VCaP (cell line): ENCODE data around the gene KDM4B.
"Not testable (repeated sequence)": the region's sequence is repeated elsewhere in the genome, so short reads cannot be mapped to it uniquely, and the experiment has no call there.

Source experiments
- H3K27ac ChIP-seq: fragments of 450-650 bp; 2 replicates; pipeline ENCODE4 v1.5.1; 2017
- TF ChIP-seq, protein P1 (sequence below): fragments of 450-650 bp; conservative IDR thresholded peaks from 2 replicates; pipeline ENCODE4 v1.5.1; 2017; ENCODE audit warnings: mild to moderate bottlenecking, moderate library complexity

KDM4B gene

DNA sequence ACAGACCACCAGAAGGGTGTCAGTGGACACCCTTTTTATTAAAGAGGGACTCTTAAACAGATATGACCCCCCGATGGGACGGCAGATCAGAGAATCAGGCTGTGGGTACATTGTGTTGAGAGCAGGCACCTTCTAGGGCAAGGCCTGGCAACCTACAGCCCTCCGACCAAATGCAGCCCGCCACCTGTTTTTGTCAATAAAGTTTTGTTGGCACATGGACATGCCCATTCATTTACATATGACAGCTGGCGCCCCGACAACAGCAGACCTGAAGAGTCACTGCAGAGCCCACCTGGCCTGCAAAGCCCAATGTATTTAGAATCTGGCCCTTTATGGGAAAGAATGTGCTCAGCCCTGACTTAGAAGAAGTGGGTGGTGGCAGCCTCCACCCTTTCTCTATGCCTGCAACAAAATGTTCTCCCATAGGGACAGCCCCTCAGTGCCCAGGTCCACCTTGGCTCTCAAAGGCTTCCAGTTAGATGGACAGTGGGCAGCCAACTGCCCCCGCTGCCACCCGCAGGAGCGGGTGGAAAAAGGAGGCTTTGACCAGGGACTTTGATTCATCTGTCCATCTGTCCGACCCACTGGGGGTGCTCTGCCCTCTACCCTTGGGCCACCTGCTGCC is 186.8 kb downstream of the KDM4B start:
- TF ChIP-seq, protein P1, sequence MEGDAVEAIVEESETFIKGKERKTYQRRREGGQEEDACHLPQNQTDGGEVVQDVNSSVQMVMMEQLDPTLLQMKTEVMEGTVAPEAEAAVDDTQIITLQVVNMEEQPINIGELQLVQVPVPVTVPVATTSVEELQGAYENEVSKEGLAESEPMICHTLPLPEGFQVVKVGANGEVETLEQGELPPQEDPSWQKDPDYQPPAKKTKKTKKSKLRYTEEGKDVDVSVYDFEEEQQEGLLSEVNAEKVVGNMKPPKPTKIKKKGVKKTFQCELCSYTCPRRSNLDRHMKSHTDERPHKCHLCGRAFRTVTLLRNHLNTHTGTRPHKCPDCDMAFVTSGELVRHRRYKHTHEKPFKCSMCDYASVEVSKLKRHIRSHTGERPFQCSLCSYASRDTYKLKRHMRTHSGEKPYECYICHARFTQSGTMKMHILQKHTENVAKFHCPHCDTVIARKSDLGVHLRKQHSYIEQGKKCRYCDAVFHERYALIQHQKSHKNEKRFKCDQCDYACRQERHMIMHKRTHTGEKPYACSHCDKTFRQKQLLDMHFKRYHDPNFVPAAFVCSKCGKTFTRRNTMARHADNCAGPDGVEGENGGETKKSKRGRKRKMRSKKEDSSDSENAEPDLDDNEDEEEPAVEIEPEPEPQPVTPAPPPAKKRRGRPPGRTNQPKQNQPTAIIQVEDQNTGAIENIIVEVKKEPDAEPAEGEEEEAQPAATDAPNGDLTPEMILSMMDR, result no peak
- H3K27ac ChIP-seq, result no peak overlapping the region

DNA sequence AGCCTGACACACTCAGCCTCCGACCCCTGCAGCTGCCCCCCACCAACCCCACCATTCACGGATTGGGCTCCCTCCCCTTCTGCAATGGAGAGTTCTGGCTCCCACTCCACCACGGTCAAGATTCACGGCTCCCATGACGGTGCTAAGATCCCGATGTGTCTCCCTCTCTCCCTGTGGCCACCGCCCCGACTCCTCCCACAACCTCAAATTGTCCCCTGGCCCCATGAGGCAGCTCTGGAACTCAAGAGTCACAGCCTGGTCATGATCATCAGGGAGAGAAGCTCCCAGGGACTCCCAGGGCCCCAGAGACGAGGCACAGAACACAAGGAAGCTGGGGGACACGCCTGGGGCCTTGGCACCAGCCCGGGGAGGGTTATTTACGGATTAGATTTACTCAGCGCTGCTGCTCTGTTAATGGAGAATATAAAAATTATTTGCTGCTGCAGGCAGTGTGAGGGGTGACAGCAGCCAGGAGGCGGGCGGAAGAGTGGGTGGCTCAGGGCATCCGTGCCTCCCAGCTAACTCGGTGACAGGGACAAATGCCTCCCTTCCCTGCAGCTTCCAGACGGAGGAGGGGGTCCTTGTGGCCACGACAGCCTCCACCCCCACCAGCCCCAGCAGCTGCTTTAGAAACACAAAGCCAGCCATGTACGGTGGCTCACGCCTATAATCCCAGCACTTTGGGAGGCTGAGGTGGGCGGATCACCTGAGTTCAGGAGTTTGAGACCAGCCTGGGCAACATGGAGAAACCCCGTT is 187.5 kb downstream of the KDM4B start:
- TF ChIP-seq, protein P1, result no peak
- no peak overlapping the region for H3K27ac ChIP-seq

DNA sequence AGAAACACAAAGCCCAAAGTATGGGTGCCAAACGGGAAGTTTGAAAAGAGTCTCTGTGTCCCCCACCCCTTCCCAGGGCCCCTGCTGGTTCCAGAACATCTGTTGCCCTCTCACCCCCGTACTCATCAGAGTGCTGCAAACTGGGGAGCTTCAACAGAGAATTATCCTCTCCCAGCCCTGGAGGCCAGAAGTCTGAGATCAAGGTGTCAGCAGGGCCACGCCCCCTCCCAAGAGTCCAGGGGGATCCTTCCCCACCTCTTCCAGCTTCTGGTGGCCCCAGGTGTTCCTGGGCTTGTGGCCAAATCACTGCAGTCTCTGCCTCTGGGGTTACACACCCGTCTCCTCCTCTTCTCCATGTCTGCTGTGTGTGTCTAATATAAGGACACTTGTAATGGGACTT is 188.3 kb downstream of the KDM4B start:
- TF ChIP-seq, protein P1, result no peak
- H3K27ac ChIP-seq, result no peak overlapping the region

DNA sequence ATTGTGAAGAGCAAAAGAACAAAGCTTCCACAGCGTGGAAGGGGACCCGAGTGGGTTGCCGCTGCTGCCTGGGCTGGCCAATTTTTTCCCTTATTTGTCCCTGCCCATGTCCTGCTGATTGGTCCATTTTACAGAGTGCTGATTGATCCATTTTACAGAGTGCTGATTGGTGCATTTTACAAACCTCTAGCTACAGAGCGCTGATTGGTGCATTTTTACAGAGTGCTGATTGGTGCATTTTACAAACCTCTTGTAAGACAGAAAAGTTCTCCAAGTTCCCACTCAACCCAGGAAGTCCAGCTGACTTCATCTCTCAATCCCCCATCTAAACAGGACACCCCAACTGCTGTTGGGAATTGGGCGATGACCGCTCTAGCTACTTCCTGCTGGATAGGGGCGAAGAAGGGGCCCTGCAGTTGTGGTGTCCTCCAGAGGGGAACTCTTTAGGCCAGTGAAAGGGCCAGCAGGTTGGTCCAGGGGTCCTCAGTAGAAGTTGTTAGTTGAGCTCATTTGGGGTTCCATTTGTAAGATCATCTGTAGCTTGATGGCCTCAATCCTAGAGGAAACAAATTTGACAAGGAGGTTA is 189.7 kb downstream of the KDM4B start:
- H3K27ac ChIP-seq, result not testable (repeated sequence)

DNA sequence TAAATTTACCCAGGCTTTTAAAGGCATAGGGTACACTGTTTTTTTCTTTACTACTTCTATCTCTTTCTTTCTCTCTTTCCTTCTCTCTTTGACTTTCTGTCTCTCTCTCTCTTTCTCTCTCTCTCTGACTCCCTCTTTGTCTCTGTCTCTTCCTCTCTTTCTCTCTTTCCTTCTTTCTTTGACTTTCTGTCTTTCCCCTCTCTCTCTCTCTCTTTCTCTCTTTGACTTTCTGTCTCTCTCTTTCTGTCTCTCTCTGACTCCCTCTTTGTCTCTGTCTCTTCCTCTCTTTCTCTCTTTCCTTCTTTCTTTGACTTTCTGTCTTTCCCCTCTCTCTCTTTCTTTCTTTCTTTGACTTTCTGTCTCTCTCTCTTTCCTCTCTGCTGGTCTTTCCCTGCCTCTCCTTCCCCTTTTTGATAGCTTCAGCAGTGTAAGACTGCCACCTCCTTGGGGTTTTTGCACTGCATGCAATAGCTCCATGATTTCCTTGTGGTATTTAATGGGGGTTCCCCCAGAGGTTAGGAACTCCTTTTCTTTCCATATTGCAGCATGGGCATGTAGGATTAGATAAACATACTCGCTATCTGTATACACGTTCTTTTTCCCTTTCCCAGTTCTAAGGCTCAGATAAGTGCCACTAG is 191.4 kb downstream of the KDM4B start:
- not testable (repeated sequence) for H3K27ac ChIP-seq

DNA sequence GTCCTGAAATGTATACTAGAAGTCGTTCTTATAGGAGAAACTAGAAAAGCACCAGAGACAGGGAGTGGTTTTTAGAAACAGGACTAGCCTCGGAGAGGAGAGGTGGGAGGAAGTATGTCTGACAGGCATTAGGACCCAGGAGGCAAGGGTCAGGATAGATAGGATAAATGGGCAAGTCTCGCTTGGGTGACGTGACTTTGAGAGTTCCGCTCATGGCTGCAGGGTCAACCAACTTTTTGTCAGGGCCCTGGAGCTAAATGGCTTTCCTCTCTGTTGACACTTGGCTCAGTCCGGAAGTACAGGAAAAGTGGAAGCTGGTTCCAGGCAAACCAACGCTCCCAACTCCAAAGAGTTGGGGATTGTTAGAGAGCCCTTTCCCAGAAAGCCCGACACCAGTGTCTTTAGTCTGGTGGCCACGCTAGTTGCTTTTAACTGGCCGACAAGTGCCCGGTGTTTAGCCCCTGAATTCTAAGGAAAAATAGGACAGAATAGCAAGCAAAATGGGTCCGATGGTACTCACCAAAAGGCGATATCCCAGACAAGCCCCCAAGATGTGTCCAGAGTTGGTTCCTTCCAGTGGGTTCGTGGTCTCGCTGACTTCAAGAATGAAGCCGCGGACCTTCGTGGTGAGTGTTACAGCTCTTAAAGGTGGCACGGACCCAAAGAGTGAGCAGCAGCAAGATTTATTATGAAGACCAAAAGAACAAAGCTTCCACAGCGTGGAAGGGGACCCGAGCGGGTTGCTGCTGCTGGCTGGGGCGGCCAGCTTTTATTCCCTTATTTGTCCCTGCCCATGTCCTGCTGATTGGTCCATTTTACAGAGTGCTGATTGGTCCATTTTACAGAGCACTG is 196.2 kb downstream of the KDM4B start:
- H3K27ac ChIP-seq, result not testable (repeated sequence)

DNA sequence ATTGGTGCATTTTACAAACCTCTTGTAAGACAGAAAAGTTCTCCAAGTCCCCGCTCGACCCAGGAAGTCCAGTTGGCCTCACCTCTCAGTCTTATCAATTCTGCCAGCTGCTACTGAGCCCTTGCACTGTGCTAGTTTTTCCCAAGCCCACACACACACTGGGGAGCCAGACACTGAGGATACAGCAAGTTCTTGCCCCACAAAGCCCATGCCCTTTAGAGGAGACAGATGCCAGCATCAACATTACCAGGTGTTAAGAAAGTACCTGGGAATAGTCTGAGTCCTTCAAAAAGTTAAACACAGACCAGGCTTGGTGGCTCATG is 196.7 kb downstream of the KDM4B start:
- TF ChIP-seq, protein P1, result no peak
- no peak overlapping the region for H3K27ac ChIP-seq

DNA sequence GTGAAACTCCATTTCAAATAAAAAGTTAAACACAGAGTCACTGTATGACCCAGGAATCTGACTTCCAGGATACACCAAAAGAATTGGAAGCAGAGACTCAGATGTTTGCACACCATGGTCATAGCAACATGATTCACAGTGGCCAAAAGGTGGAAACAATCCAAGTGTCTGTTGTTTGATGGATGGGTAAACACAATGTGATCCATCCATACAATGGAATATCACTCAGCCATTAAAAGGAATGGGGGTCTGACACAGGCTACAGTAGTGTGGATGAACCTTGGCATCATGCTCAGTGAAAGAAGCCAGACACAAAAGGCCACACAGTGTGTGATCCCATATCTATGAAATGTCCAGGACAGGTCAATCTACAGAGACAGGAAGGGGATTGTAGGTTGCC is 197.3 kb downstream of the KDM4B start:
- H3K27ac ChIP-seq, result no peak overlapping the region
- TF ChIP-seq, protein P1, result no peak
